SH-SY5Y (cell line): ENCODE results near the gene HMX2.

Experiments used
- GATA2 ChIP-seq: IDR thresholded peaks from 2 replicates; pipeline ENCODE4 v1.6.1; 2011; ENCODE audit warnings: mild to moderate bottlenecking, low read depth, low read length
- GATA3 ChIP-seq: IDR thresholded peaks from 2 replicates; pipeline ENCODE4 v1.6.1; 2011; ENCODE audit warnings: low read depth, mild to moderate bottlenecking, low read length, moderate library complexity

DNA sequence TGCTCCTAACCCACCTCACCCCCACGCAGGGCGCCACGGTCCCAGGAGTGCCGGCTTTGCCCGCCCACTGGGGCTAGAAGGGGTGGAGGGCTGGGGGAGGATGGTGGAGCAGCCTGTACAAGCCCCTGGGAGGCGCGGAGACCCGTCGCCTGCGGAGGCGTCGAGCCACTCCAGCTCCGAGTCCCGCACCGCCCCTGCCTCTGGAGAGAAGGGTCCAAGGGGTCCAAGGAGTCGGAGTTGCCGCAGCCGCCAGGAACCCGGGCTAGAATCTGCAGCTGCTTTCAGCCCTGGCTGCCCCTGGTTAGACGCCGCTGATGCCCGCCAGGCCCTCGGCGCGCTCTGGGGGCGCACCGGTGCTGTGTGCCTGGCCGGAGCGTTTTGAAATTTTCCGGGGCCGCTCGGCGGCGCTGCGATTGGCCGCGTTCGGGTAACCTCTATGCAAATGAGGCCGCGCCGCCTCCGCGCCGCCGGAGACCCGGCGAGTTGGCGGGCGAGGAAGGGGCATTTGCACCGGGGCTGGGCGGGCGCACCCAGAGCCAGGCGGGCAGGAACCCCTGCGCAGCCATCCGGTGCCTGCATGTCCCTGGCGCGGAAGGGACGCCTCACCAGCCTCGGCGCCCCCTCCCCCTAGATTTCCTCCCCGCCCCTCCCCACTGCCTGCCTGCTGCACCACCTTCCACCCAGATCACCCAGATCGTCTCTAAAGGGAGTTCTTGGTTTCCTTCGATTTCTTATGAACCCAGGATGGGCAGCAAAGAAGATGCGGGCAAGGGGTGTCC is at the start of gene HMX2:
- no peak for TF ChIP-seq GATA3
- no peak for TF ChIP-seq GATA2
